GM21367 (cell line): ENCODE results near the gene PPP2R5C.

ENCODE experiments used
- ATAC-seq: cut with Tn5 transposase; IDR thresholded peaks from one replicate; pipeline ENCODE4 v1.9.1; 2021; ENCODE audit not compliant: unreplicated experiment

The PPP2R5C gene

DNA sequence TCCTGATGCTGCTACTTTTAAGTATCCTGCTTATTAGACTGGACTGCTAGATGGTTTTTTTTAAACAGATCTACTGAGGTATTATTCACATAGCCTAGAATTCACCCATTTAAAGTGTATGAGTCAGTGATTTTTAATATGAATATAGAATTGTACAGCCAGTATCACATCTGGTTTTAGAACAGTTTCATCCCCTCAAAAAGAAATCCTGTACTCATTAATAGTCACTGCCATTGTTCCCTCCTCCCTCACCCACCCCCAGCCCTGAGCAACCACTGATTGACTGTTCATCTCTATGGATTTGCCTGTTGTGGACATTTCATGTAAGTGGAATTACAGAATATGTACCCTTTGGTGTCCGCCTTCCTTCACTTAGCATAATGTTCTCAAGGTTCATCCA, 98.4 kb downstream of the PPP2R5C start:
- ATAC-seq: no peak

DNA sequence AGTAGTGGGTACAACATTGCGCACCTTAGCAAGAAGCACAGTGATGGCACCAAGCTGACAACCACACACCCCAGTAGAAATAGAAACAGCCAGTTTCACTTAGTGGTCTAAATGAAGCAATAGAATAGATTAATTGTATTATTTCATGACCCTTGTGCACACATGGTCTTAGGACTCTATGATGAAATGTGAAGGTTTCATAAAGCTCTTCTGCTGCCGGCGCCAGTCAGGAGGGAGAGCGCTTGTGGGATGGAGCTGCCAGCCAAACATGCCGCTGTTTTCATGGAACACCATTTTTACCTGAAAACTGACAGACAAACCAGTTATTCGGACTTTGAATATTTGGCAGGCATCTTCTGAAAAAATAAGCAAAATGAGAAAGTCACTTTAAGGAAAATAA, 100.0 kb downstream of the PPP2R5C start:
- no peak for ATAC-seq

GRCh38 chr14:101862177-101862576, 100.7 kb downstream of the PPP2R5C start:
- no peak for ATAC-seq

DNA sequence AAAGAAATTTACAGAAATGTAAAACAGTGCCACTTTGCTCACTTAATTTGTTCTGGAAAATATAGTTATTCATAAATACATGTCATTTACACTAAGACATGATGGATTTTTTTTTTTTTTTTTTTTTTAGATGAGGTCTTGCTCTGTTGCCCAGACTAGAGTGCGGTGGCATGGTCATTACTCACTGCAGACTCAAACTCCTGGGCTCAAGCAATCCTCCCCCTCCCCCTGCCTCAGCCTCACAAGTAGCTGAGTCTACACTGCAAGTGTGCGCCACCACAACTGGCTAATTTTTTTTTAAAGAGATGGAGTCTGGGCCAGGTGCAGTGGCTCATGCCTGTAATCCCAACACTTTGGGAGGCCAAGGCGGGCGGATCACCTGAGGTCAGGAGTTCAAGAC, 101.2 kb downstream of the PPP2R5C start:
- ATAC-seq: no peak

- ATAC-seq: no peak
Measured at GRCh38 chr14:101865288-101865687, 103.8 kb downstream of the PPP2R5C start.

GRCh38 chr14:101867854-101868253, 106.3 kb downstream of the PPP2R5C start:
- ATAC-seq: no peak

GRCh38 chr14:101869217-101869616, 107.7 kb downstream of the PPP2R5C start:
- no peak for ATAC-seq

- no peak for ATAC-seq
Measured at GRCh38 chr14:101870273-101870939, 108.9 kb downstream of the PPP2R5C start.

DNA sequence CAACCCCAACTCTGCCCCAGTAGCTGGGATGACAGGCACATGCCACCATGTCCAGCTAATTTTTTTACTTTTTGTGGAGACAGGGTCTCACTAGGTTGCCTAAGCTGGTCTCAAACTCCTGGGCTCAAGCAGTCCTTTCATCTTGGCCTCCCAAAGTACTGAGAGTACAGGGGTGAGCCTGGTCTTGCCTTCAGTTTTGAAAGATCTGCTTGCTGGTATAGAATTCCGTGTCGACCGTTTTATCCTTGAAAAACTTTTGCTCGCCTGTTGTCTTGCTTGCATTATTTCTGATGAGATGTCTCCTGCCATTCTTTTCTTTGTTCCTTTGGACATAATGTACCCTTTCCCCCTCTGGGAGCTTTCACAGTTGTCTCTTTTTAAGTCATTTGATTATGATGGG, 110.8 kb downstream of the PPP2R5C start:
- no peak for ATAC-seq

- ATAC-seq: no peak
Measured at GRCh38 chr14:101873076-101873825, 111.7 kb downstream of the PPP2R5C start.

- no peak for ATAC-seq
Measured at GRCh38 chr14:101873991-101874390, 112.5 kb downstream of the PPP2R5C start.

DNA sequence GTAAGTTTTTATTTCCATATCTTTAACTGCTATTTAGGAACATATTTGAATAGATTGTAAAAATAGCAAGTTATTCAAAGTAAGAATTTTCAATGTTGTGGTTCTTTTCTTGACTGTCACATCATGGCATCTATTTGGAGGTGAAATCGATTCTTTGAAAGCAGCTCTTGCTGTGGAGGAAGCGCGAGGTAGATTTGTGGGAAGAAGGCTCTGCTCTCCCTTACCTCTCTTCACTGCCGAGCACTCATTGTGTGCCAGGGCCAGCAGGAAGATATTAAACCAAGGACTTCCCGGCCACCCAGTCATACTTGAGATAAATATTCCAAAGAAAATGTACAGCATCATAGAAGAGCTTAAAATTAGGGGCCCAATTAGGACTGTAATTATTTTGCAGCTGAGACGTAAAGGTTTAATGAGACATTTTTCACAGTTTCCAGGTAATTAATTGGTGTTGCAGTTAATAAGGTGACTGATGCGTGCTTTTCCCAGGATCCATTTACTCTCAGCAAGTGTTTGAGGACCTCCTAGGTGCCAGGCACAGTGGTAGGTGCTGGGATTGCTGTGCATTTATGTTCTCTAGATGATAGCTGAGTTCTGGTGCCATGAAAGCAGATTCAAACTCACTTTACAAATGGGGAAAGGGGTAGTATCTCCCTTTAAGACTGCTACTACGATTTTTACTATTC, 113.7 kb downstream of the PPP2R5C start:
- no peak for ATAC-seq

DNA sequence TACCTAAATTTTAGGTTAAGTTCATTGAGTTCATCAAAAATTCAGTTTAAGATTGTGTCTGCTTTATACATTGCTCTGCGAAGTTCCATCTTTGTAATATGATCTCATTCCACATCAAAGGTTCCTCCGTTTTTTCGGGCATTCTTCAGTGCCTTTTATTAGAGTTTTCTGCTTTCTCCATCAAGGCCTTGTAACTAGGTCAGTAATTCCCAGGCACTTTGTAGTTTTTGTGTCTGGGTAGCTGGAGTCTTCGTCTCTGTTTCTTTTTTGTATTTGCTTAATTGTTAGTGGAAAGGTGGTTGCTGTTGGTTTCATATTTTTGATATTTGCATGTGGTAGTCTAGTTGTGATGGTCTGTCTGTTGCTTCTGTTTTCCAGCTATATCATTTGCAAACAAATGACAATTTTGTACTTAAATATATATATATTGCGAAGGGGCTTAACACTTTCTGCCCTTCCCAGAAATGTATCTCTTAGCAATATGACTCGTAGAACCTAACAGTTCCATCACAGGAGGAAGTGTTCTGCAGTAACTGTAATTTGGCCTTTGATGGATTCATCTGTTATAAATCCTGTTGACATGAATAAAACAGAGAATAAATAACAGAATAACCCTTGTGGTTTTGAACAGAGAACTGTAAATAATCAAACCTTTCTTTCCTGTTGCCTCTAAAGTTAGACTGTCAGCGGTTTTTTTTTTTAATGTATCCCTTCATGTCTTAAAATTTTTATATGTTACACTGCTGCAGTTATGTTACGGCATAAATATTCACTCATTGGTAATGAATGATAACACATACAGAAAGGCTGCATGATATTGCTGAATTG, 114.4 kb downstream of the PPP2R5C start:
- ATAC-seq: peak; percentile 29

DNA sequence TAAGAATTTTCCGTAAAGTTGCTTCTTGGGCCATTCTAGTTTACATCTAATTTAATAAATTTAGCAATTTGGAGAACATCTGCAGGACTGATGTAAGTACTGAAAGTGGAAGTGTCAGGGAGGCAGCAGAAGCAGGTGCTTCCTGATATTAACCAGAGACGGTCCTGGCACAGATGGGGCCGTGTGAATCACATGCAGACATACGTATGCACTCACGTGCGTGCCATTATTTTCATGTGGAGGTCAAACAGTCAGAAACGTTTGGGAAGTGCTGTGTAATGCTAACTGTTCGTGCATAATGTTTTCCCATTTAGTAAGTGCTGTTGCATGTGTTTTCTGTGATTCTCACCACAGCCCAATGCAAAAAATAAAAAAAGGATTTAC, 115.0 kb downstream of the PPP2R5C start:
- peak; percentile 79 for ATAC-seq

GRCh38 chr14:101877766-101878165, 116.3 kb downstream of the PPP2R5C start:
- ATAC-seq: no peak

DNA sequence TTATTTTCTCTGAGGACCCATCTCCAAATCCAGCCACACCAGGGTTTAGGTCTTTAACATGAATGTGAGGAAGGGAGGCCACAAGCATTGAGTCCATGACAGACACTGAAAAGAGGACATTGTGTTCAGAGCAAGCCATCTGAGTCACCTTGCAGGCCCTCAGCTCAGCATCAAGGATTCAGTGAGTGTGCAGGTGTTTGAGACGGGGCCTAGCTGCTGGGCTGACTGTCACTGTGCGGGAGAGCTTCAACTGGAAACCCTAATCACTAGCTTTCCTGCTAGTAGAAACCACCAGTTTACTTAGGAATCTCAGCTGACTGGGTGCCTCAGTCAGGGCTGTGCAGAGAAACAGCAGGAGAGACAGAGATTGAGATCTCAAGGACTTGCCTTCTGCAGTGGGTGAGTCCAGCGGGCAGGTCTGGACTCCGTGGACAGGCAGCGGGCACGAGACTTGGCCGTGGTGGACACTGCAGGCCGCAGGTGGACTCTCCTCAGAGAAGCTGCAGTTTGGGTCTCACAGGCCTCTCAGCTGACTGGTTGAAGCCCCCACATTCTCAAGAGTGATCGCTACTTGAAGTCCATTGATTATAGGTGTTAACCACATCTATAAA, 116.8 kb downstream of the PPP2R5C start:
- ATAC-seq: no peak

GRCh38 chr14:101878822-101879528, 117.5 kb downstream of the PPP2R5C start:
- no peak for ATAC-seq

DNA sequence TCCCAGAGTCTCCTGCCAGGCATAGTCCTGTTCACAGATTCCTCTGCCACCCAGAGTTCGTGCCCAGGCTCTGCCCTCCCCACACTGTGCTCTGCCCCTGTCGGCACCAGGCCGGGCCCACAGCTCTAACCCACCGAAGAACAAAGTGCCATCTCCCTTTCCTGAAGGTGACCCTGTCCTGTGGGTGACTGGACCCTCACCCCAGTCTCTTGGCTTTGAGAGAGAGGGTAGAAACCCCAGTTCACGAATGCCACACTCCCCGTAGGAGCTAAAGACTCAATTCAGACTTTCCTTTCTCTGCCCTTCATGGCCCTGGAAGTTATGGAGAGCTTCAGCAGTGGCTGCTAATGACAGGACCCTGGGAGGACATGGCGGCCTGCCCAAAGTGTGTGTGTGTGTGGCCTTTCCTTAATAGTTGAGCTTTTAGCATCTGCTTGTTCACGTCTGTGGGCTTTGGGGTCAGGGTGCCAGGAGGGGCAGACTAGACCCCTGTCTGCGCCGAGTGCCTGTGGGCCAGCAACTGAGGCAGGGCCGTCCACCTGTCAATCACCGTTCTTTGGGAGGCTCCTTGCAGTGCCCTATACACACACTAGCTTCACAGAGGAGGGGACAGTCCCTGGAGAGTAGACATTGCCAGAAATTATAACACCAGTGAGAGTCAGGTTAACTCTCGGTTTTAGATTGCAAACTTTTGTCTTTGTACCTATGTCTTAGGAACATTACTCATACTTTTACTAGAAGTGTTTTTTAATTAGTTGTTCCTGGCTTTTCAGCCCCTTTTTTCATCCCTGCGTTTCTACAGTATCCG, 118.2 kb downstream of the PPP2R5C start:
- ATAC-seq: no peak

DNA sequence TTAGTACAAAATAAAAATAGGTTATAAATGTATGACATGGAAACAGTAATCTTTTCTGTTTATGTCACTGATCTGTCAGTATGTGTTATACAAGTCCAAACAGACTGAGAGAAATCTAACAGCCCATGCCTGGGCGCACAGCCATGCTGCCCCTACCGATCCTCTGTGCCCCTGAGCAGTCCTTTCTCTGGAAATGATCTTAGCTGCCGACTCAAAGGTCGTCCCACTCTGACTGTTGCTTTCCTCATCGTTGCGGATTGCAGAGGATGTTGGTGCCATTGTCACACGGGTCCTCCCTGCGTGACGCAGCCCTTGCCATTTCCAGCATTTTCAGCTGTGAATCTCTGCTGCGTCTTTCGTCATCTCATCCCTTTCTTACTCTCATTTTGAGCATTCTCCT, 119.9 kb downstream of the PPP2R5C start:
- no peak for ATAC-seq
